Stimulated activated CD8-positive, alpha-beta memory T cell treated with anti-CD3 and anti-CD28 coated beads, Interleukin-4, amount 100 ng/mL, for 4 hours (primary cell): ENCODE data around the gene GCNT2.
"Not testable (repeated sequence)": the region's sequence is repeated elsewhere in the genome, so short reads cannot be mapped to it uniquely, and the experiment has no call there.

Experiments used
- DNase-seq, 2 donors: peaks; one replicate each; pipeline ENCODE4 v3.0.0-alpha.2; 2020; ENCODE audit warnings: low read depth in 2 of 2, low spot score in 1 of 2

Gene GCNT2

GRCh38 chr6:10521104-10521808 lies at the start of gene GCNT2:
GCNT2 (plus strand) TSS chr6:10521351; CDS start chr6:10528912, 7,561 bp downstream.
- no peak for DNase-seq

GRCh38 chr6:10472634-10473033 lies 48.5 kb upstream of the GCNT2 start:
- DNase-seq, result no peak

GRCh38 chr6:10478187-10479040 lies 42.7 kb upstream of the GCNT2 start:
- DNase-seq, result no peak

- DNase-seq, result no peak
These were observed 41.0 kb upstream of the GCNT2 start for GRCh38 chr6:10479939-10480700.

- no peak for DNase-seq
These were observed 40.0 kb upstream of the GCNT2 start for GRCh38 chr6:10481101-10481500.

GRCh38 chr6:10482636-10483257 lies 38.4 kb upstream of the GCNT2 start:
- no peak for DNase-seq

- DNase-seq, result no peak
These were observed 36.2 kb upstream of the GCNT2 start for GRCh38 chr6:10484912-10485311.

- no peak for DNase-seq
These were observed 35.7 kb upstream of the GCNT2 start for GRCh38 chr6:10485406-10485805.

GRCh38 chr6:10486215-10486614 lies 34.9 kb upstream of the GCNT2 start:
- no peak for DNase-seq

GRCh38 chr6:10486944-10487588 lies 34.1 kb upstream of the GCNT2 start:
- DNase-seq, result not testable (repeated sequence)

GRCh38 chr6:10487668-10488327 lies 33.4 kb upstream of the GCNT2 start:
- no peak for DNase-seq

GRCh38 chr6:10491463-10491862 lies 29.7 kb upstream of the GCNT2 start:
- DNase-seq, result no peak

GRCh38 chr6:10491905-10492304 lies 29.2 kb upstream of the GCNT2 start:
- DNase-seq, result not testable (repeated sequence)

GRCh38 chr6:10495029-10495428 lies 26.1 kb upstream of the GCNT2 start:
- no peak for DNase-seq

GRCh38 chr6:10505529-10505928 lies 15.6 kb upstream of the GCNT2 start:
- DNase-seq, result no peak

GRCh38 chr6:10507298-10507697 lies 13.9 kb upstream of the GCNT2 start:
- no peak for DNase-seq

GRCh38 chr6:10507715-10508114 lies 13.4 kb upstream of the GCNT2 start:
- no peak for DNase-seq

- no peak for DNase-seq
These were observed 10.4 kb upstream of the GCNT2 start for GRCh38 chr6:10510592-10511367.

- no peak for DNase-seq
These were observed 9.7 kb upstream of the GCNT2 start for GRCh38 chr6:10511477-10511876.
